ENCODE measurements around the gene LHFPL3.
A peak's percentile ranks its signal among the peaks of the same experiment; 100 is the strongest.

The LHFPL3 gene

GRCh38 chr7:104643587-104644217 lies 315.3 kb downstream of the LHFPL3 start:
- no peaks in the 10 kb centered on the region for H3K9me2 ChIP-seq (replicated peaks; ENCODE audit: insufficient read depth, low read length)
- H3K4me1 ChIP-seq (ENCODE audit: low read length): no peaks in the 10 kb centered on the region
- H3K4me3 ChIP-seq (ENCODE audit: low read length): no peak overlapping the region
- H3F3A ChIP-seq (ENCODE audit: insufficient read depth, low read length): no peaks in the 10 kb centered on the region
- H3K27me3 ChIP-seq (replicated peaks; ENCODE audit: insufficient read depth, low read length): no peaks in the 10 kb centered on the region
- TF ChIP-seq EZH2 (optimal IDR thresholded peaks at IDR 0.05; ENCODE audit: low read depth, low read length) (no peak), CTCF (IDR thresholded peaks at IDR 0.05; ENCODE audit: low read length) (peak; percentile 59)
- H4K20me1 ChIP-seq (ENCODE audit: insufficient read depth, low read length): no peaks in the 10 kb centered on the region
- no peaks in the 10 kb centered on the region for H3K79me2 ChIP-seq (ENCODE audit: low read length)
- no peaks in the 10 kb centered on the region for H3K9me3 ChIP-seq (replicated peaks; ENCODE audit: insufficient read depth, low read length)
- no peak overlapping the region for H3K9ac ChIP-seq (ENCODE audit: low read length)
- H2AFZ ChIP-seq (ENCODE audit: low read length): no peak overlapping the region
- DNase-seq: peak; percentile 23
- no peak overlapping the region for H3K4me2 ChIP-seq (ENCODE audit: low read depth, low read length)
- no peaks in the 10 kb centered on the region for H3K36me3 ChIP-seq (replicated peaks; ENCODE audit: insufficient read depth, low read length)
- H3K27ac ChIP-seq (ENCODE audit: low read length): no peak overlapping the region

- Histone ChIP-seq H3K9me3 (replicated peaks; ENCODE audit: insufficient read depth, low read length) (no peaks in the 10 kb centered on the region), H3K27me3 (replicated peaks; ENCODE audit: insufficient read depth, low read length) (no peaks in the 10 kb centered on the region), H3K4me1 (ENCODE audit: low read length) (no peaks in the 10 kb centered on the region), H3K9ac (ENCODE audit: low read length) (no peak overlapping the region), H3F3A (ENCODE audit: insufficient read depth, low read length) (no peaks in the 10 kb centered on the region), H3K36me3 (replicated peaks; ENCODE audit: insufficient read depth, low read length) (no peaks in the 10 kb centered on the region), H3K9me2 (replicated peaks; ENCODE audit: insufficient read depth, low read length) (no peaks in the 10 kb centered on the region), H4K20me1 (ENCODE audit: insufficient read depth, low read length) (no peaks in the 10 kb centered on the region), H3K79me2 (ENCODE audit: low read length) (no peaks in the 10 kb centered on the region), H3K4me3 (ENCODE audit: low read length) (no peak overlapping the region), H3K27ac (ENCODE audit: low read length) (no peak overlapping the region), H2AFZ (ENCODE audit: low read length) (no peak overlapping the region), H3K4me2 (ENCODE audit: low read depth, low read length) (no peak overlapping the region)
- TF ChIP-seq EZH2phosphoT487 (IDR thresholded peaks at IDR 0.05; ENCODE audit: low read length) (no peak), EZH2 (optimal IDR thresholded peaks at IDR 0.05; ENCODE audit: low read depth, low read length) (no peak), CTCF (IDR thresholded peaks at IDR 0.05; ENCODE audit: low read length) (no peak)
- no peak for DNase-seq
These were observed 322.7 kb downstream of the LHFPL3 start for GRCh38 chr7:104650991-104651640.

GRCh38 chr7:104652434-104652833 lies 324.0 kb downstream of the LHFPL3 start:
- Histone ChIP-seq H3K79me2 (ENCODE audit: low read length) (no peaks in the 10 kb centered on the region), H3K4me1 (ENCODE audit: low read length) (no peaks in the 10 kb centered on the region), H3K9me2 (replicated peaks; ENCODE audit: insufficient read depth, low read length) (no peaks in the 10 kb centered on the region), H2AFZ (ENCODE audit: low read length) (no peak overlapping the region), H3K27ac (ENCODE audit: low read length) (no peak overlapping the region), H4K20me1 (ENCODE audit: insufficient read depth, low read length) (no peaks in the 10 kb centered on the region), H3K9ac (ENCODE audit: low read length) (no peak overlapping the region), H3K9me3 (replicated peaks; ENCODE audit: insufficient read depth, low read length) (no peaks in the 10 kb centered on the region), H3K36me3 (replicated peaks; ENCODE audit: insufficient read depth, low read length) (no peaks in the 10 kb centered on the region), H3K27me3 (replicated peaks; ENCODE audit: insufficient read depth, low read length) (no peaks in the 10 kb centered on the region), H3F3A (ENCODE audit: insufficient read depth, low read length) (no peaks in the 10 kb centered on the region), H3K4me2 (ENCODE audit: low read depth, low read length) (no peak overlapping the region), H3K4me3 (ENCODE audit: low read length) (no peak overlapping the region)
- DNase-seq: no peak
- no peak for TF ChIP-seq EZH2phosphoT487 (IDR thresholded peaks at IDR 0.05; ENCODE audit: low read length)
- no peak for TF ChIP-seq CTCF (IDR thresholded peaks at IDR 0.05; ENCODE audit: low read length)
- no peak for TF ChIP-seq EZH2 (optimal IDR thresholded peaks at IDR 0.05; ENCODE audit: low read depth, low read length)
